NCI-H2081 (cell line): ENCODE data around the gene TMCC1.
"Not testable (repeated sequence)": the region's sequence is repeated elsewhere in the genome, so short reads cannot be mapped to it uniquely, and the experiment has no call there.

Source experiments
- DNase-seq, 2 experiments: peaks; one replicate each; lab custom pipeline; 2025; lab: John Stamatoyannopoulos, UW

The TMCC1 gene

DNA sequence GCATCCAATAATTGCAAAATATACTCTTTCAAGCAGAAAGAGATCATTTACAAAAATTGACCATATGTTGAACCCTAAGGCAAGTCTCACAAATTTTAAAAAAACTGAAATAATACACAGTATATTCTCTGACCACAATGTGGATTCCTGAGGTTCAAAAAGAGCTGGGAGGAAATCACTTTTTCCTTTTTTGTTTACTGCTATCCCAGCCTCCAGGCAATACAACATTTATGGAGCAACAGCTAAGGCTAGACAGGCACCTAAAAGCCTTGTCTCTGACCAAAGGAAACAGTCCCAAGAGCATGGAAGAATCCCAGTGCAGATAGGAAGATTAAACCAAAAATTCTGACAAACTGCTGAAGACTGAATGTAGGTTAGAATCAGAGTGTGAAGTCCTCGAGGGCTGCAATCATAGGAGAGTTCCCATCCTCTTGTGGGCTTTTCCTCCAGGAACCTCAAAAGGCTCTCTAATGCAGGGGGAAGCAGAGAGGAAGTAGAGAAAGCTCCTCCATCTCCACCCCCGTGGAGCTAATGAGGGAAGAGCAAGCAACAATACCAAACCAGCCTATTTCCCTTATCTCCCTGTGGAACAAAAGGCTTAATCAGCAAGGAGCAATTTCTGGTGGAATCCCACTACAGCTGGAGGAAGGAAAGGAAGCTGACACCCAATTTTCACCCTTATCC lies 57.0 kb downstream of the TMCC1 start:
- no peak for DNase-seq

DNA sequence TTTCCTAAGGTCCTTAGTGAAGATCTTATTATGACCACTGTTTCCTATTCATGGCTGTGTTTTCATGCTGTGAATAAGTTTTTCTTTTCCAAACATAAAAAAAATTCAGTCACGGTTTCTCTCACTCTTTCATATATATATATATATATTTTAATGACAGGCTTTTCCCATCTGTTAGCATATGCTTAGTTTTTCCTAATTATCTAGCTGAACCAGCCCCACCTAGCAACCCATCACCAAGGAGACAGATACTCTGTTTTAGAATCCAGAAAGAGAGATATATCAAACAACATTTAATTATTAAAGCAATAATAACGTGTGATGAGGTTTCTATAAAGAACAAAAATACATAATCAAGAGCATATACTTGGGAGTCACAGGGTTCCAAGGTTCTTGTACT lies 58.3 kb downstream of the TMCC1 start:
- DNase-seq, result no peak

DNA sequence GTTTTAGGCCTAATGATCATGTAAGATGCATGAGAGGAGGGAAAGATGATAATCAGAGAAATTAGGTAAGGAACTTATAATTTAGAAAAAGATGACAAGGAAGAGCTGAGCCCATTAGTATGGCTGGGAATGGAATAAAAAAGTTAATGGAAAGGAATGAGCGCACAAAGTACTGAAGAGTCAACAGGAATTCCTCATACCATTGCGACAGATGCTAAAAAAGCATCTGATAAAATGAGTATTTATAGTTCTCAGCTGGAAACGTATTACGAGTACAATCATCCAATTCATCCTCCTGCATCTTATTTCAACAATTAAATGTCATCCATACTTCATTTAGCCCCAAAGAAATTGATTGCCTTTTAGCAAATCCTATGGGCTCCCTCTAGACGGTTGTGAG lies 58.9 kb downstream of the TMCC1 start:
- DNase-seq, result no peak

DNA sequence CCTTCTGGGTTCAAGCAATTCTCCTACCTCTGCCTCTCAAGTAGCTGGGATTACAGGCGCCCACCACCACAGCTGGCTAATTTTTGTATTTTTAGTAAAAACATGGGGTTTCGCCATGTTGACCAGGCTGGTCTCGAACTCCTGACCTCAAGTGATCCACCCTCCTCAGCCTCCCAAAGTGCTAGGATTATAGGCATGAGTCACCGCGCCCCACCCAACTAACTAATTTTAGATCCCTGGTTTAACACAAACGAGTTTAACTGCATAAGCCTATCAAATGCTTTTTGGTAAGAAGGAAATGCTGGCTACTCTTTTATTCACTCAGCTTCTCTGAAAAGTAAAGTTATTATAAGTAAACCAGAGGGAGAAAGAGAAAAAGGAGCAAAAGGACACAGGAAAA lies 61.6 kb downstream of the TMCC1 start:
- not testable (repeated sequence) for DNase-seq

DNA sequence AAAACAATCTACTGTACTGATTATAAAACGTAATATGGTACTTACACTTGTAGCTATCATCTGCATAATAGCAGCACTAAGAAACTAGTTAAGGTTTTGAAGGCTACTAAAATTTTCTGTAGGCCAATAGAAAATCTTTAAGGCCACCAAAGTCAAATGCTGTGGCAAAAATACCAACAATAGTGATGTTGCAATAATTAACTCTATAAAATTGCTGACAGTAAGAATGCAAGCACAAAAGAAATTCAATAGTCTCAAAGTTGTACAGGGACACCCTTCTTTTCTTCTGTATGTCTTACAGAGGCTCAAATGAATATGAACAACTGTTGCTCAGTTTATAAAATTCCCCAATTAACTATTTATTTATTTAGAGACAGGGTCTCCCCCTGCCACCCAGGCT lies 62.0 kb downstream of the TMCC1 start:
- no peak for DNase-seq

DNA sequence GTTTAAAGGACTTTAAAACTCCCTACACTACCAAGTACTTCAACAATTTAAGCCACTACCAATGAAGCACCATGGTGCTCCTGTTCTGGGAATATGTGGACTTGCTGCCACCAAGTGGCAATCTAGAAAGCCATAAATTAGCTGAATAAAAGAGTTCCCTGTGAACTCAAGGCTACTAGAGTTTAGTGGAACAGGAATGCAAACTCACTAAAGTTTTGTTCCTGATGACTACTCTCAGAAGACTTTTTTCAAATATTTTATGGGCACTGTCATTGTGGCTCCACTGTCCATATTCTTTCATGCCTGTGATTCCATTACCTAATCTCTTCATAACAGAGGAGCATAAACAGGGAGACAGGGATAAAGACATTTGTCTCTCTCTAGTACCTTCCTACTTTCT lies 63.9 kb downstream of the TMCC1 start:
- peak; percentile 63 to 81 for DNase-seq

DNA sequence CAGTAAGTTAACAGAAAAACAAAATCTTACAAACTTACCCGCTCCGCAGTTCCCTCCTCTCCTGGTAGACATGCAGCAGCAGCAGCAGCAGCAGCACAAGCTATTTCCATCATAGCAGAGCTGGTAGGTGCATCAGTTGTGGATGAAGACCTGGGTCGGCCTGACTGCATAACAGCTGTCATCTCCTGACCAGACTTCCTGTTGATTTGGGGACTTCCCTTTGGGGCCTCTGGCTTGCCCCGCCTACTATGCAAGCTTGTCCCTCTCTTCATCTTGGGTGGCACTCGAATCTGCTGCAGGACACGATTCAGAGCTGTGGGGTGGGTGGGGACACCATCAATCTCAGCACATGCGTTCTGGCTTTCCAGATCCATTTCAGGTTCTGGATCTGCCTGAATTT lies 65.7 kb downstream of the TMCC1 start:
- DNase-seq, result no peak

DNA sequence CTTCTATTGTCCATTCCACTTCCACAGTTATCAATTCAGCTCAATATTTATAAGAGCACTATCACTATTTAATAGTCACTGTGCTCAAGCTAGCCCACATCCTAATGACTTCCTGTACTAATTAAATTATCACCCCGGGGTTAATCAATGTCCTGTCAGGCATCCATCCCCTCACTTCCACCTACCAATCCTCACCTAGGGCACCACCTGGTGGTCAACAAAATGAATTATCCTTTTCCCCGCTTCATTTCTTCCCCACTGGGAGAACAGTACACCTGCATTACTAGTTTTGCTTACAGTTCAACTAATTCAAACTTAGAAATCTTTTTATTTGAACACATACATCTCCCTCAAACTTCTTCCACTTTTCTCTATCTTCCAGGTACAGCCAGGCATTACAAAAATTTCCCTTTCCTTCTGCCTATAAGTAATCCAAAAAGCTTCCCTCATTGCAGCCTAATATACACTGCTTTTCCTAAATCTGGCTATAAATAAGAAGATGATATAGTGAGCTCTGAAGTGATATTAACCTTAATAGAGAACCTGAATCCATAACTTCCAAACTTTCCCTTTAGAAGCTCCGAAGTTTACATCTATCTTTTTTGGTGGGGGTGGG lies 68.5 kb downstream of the TMCC1 start:
- DNase-seq, result peak; percentile 75 to 79

DNA sequence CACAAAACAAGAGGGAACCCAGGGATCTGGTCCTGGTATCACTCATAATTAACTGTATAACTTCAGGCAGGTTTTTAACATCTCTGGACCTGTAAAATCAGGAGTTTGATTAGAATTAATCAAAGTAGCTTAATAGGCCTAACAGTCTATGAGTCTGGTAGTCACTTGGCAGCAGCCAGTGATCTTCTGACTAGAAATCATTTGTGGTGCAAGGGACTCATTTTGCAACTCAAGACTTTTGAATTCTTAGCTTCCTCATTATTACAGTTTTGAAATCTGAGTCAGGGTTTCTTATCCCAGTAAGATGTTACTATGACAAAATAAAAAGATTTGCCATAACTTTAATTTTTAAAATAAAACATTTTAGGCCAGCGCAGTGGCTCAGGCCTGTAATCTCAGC lies 70.8 kb downstream of the TMCC1 start:
- DNase-seq, result no peak

DNA sequence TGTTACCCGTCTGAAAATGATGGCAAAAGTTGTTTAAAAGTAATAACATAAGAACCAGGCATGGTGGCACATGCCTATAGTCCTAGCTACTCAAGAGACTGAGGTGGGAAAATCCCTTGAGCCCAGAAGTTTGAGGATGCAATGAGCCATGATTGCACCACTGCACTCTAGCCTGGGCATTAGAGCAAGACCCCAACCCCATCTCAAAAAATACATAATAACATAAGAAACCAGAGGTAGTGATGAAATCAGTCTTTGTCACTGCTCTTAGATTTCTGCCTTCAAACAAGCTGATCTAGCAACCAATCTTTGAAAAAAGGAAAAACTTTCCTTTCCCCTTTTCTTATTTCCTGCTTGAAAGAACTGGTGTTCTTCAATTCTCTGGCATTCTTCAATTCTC lies 71.3 kb downstream of the TMCC1 start:
- no peak for DNase-seq

DNA sequence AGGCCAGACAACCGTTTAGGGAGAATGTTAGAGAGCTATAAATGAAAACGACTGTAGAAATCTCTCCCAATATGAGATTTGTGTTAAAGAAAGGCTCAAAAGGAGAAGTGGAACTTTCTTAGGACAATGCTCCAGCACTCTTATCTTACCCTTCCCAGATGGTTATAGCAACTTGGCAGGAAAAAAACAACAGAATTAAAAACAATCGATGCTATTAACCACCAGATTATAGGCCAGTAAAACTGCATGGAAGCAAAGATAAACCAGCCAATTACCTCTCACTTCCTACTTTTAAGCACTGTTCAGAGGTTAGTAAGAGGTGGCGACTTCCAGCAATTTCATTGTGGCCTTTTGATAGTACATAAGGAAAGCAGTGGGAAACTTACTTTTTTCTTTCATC lies 72.9 kb downstream of the TMCC1 start:
- DNase-seq, result no peak

DNA sequence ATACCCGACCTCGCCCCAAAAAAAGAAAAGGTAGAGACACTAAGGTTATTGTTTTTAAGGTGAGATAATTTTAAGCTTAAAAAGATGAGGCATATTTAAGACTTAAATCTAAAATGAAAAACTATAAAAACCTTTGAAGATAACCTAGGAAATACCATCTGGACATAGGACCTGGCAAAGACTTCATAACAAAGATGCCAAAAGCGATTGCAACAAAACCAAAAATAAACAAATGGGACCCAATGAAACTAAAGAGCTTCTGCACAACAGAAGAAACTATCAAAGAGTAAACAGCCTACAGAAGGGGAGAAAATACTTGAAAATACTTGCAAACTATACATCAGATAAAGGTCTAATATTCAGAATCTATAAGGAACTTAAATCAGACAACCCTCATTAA lies 80.9 kb downstream of the TMCC1 start:
- DNase-seq, result no peak

DNA sequence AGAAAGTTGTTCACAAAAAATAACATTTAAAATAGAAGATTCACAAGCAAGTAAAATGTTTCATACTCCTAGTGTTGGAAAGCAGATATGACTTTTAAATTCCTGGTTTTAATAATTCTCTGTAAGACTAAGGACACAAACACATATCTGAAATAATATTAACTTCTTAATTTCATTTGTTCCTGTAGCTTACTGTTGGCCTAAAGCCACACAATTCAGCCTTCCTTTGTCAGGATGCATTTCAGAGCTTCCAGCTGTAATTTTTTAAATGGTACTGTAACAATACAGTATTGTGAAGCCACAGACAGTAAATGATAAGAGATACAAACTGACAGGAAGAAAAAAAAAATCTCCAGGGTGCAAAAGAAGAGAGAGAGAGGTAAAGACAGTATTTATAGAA lies 84.2 kb downstream of the TMCC1 start:
- DNase-seq, result no peak

DNA sequence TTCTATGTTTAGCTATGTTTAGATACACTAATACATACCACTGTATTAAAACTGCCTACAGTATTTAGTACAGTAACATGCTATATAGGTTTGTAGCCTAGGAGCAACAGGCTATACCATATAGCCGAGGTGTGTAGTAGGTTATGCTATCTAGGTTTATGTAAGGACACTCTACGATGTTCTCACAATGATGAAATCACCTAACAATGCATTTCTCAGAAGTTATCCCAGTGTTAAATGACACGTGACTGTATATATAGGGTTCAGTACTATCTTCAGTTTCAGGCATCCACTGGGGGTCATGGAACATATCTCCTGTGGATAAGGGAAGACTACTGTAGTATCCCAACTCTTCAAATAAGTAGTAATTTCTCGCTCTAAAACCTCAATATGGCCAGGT lies 97.4 kb downstream of the TMCC1 start:
- no peak for DNase-seq

DNA sequence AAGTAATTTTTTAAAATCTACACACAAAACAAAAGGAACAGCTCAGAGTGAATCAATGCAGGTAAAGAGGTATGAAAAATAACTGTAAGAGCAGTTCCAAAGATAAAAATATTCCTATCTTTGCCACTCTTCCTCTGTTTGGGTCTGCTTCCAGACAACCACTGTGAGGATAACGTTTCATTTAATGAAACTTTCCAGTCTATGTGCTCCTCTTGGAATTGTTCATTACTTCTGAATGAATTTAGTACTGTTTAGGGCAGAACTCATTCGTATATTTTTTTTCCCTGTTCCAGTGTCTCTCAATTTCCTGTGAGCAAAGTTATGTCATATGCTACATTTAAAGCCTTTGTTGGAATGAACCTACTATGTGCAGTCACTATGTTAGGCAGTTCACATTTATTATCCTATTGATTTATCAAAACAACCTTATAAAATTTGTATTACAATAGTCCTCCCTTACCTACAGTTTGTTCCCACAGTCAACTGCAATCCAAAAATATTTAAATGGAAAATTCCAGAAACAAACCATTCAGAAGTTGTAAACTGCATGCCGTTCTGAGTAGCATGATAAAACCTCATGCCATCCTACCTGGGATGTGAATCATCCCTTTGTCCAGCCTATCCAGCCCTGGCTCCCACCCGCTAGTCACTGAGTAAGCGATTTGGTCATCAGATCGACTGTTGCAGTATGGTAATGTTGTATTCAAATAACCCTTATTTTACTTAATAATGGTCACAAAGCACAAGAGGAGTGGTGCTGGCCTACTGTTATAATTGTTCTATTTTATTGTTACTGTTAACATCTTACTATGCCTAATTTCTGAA lies 98.1 kb downstream of the TMCC1 start:
- DNase-seq, result no peak

DNA sequence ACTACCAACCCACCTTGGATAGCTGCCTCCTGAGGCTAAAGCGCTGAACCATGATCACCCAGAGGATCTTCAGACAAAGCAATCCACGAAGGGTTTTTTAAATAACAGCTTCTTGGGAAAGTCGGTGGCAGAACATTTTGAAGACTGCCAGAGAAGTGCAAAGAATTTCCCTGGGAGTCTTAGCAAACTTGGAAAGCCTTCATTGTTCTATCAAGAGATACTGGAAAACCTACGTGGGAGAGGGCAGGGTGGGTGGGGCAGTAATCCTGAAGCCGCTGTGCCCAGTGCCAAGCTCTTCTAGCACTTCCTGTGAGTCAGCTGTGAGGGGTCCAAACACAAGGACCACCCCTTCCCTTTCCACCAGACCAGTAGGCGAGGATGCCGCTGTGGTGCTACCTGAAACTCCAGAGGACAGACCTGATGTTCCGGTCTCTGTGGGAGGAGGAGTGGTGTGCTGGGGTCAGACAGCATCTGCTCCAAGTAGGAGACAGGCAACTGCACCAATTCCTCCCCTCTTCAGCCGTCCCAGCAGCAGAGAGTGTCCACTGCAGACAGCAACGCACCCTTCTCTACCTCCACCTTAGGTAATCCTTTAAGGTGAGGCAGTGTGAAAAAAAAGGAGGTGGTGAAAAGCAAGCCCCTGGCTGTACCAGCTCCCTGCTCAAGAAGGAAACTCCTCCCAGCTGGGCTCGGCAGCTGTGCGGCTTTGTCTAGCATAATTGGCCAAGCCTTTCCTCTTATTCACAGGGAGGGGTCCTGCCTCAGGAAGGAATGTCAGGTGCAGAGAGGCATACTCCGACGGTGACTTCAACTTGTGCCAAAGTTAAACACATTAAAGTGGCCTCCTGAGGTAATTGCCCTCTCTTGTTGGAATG lies 99.0 kb downstream of the TMCC1 start:
- DNase-seq, result peak; percentile 77 to 94

DNA sequence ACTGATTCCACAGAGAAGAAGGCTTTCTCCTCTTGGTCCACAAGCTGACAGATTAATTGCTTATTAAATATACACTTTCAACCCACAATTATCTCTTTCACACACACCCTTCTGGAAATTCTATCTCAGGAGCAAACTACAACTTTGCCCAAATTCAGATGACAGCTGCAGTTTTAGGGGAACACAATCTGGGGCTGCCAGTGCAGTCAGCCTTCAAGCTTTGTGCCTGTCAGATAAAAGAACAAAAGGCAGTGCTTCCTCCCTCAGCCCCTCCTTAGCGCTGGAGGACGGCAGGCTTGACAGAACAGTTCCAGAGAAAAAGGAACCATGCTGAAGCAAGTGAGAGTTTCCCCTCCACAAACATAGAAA lies 99.6 kb downstream of the TMCC1 start:
- peak; percentile 19 to 63 for DNase-seq

DNA sequence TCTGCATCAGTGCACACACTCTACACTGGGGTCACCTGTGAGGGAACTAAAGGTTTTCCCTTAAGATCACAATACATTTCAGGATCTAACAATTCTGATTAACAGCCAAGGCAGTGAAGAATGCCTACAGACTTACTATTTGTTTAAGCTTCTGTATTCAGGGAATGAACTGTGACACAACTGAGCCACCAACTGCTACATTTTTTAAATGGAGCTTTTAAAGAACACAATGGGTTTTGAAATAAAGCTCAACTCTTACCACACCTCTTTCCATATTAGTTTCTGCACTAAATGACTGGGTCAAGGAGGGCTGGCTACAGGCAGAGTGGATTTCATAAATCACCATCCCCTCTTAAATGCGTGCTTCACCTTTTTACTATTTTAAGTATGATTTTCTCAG lies 100.2 kb downstream of the TMCC1 start:
- DNase-seq, result peak in 1 of 2 experiments; percentile 23

DNA sequence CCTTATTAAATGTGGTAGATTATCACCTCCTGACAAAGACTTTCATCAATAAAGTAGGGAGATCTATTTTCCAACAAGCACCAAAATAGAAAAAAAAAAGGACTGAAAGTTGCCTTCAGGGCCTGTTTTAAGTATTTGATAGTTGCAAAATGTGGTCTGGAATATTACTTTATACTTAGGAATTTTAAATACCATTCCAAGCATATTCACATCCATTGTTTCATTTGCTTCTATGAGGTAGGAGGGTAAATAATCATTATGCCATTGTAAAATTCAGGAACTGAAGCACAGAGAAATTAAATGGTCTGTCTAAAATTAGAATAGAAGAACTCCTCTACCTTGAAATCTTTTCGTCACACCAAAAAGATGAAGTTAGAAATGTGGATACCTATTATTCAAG lies 110.0 kb downstream of the TMCC1 start:
- no peak for DNase-seq

DNA sequence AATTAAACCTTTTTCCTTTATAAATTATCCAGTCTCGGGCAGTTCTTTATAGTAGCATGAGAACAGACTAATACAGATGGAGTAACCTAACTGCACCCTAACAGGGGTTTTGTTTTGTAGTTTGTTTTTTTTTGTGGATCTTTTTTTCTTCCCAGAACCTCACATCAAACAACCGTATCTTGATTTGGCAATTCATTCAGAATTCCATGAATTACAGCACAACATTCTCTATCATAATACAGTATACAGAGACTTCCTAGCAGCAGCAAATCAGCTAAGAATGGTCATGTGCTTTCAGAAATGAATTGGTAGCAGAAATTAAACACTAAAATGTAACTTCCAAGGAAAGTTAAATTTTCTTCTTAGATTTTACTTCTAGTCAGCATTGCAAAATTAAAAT lies 114.6 kb downstream of the TMCC1 start:
- DNase-seq, result no peak

DNA sequence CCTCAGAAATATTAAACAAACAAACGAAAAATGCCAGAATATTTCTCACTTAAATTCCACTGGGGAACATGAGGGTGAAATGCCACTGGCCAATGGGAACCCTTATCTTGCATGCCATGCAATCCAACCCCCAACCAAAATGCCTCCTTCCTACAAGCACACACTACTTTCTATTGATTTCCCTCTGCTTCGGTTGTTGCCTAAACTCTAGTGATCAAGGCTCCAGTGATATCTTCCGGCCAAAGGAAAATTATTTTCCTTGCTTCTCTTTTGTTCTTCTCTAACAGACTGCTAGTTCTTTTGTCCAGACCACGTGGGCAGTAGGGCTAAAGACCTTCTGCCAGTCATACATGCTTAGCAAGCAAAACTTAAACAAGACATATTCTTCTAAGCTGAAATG lies 115.7 kb downstream of the TMCC1 start:
- no peak for DNase-seq

DNA sequence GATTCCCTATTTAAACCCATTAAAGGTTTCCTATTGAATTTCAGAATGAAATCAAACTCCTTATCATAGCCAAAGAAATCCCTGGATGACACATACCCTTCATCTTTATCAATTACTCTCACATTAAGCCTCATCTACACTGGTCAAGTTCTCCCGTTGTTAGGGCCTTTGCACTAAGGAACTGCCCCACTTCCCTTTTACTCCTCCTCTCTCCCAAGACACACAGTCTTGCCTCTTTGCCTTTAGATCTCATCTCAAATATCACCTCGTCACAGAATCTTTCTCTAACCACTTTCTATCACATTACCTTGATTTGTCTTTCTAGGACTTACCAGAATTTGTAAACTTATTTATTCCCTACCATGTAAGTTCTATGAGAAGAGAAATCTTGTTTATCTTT lies 117.6 kb downstream of the TMCC1 start:
- DNase-seq, result no peak
